ENCODE measurements around the gene CCDC7. TPM values are rescaled to one million over a fixed set of nuclear protein-coding genes. Genes with fewer than 3 reads are reported as not detected.

CCDC7 gene
- total RNA-seq, 1 donor from 2014 or later, result 24.7 TPM

- H3K36me3 ChIP-seq, result no peaks in the 10 kb centered on the region
- no peak for TF ChIP-seq CTCF (IDR thresholded peaks at IDR 0.05; ENCODE audit: borderline replicate concordance)
- peaks cover 36% of the 10 kb centered on the region for H3K4me1 ChIP-seq
- DNase-seq, result no peak
- H3K27me3 ChIP-seq (ENCODE audit: low read depth), result no peaks in the 10 kb centered on the region
- no peak overlapping the region for H3K4me3 ChIP-seq
- intact Hi-C loops (cut with micrococcal nuclease), result no loop called here
- no peaks in the 10 kb centered on the region for H3K9me3 ChIP-seq (replicated peaks)
- peak overlapping the region; percentile 49 for H3K27ac ChIP-seq (replicated peaks)
Observed at GRCh38 chr10:32408690-32409089, 37.2 kb upstream of the CCDC7 start.

GRCh38 chr10:32409741-32410140 lies 36.2 kb upstream of the CCDC7 start:
- Histone ChIP-seq H3K27ac (replicated peaks) (no peak overlapping the region), H3K9me3 (replicated peaks) (no peaks in the 10 kb centered on the region), H3K4me1 (peaks cover 36% of the 10 kb centered on the region), H3K36me3 (no peaks in the 10 kb centered on the region), H3K27me3 (ENCODE audit: low read depth) (no peaks in the 10 kb centered on the region), H3K4me3 (no peak overlapping the region)
- intact Hi-C loops (cut with micrococcal nuclease), result no loop called here
- no peak for TF ChIP-seq CTCF (IDR thresholded peaks at IDR 0.05; ENCODE audit: borderline replicate concordance)
- DNase-seq, result no peak

GRCh38 chr10:32410569-32410968 lies 35.4 kb upstream of the CCDC7 start:
- TF ChIP-seq CTCF (IDR thresholded peaks at IDR 0.05; ENCODE audit: borderline replicate concordance), result no peak
- no peak for DNase-seq
- Histone ChIP-seq H3K9me3 (replicated peaks) (no peaks in the 10 kb centered on the region), H3K27ac (replicated peaks) (no peak overlapping the region), H3K4me1 (peaks cover 36% of the 10 kb centered on the region), H3K4me3 (no peak overlapping the region), H3K36me3 (no peaks in the 10 kb centered on the region), H3K27me3 (ENCODE audit: low read depth) (no peaks in the 10 kb centered on the region)
- intact Hi-C loops (cut with micrococcal nuclease), result no loop called here

DNA sequence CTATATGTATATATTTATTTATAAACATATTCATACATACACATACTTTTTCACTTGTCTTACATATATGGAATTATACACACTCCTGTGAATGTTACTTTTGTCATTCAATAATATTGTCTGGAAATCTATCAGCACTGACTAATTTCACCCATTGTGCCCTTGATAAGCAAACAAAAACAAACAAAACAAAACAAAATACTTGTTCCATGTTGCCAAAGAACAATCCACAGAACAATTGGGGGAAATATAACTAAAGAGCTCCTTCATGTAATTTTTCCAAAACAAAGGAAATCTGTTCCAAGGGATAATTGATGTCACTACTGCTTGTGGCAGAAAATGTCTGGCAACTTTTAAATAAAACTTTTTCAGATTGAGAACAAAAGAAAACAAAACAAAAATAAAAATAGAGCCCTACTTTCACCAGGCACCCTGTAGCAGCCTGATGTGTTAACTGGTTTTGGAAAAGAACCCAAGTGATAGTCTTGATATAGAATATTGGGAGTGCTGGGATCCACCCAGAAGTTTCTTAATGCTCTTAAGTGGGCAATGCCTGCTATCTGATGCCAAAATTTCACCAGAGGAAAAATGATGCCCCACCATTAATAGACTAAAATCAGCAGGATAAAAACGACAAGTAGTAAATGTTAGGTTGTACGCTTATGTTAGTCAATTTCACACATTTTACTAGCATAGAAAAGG lies 34.0 kb upstream of the CCDC7 start:
- TF ChIP-seq CTCF (IDR thresholded peaks at IDR 0.05; ENCODE audit: borderline replicate concordance), result no peak
- intact Hi-C loops (cut with micrococcal nuclease), result no loop called here
- Histone ChIP-seq H3K4me3 (peak overlapping the region; percentile 22), H3K4me1 (peaks cover 36% of the 10 kb centered on the region), H3K27ac (replicated peaks) (peak overlapping the region; percentile 74), H3K27me3 (ENCODE audit: low read depth) (no peaks in the 10 kb centered on the region), H3K9me3 (replicated peaks) (no peaks in the 10 kb centered on the region), H3K36me3 (no peaks in the 10 kb centered on the region)
- DNase-seq, result no peak

DNA sequence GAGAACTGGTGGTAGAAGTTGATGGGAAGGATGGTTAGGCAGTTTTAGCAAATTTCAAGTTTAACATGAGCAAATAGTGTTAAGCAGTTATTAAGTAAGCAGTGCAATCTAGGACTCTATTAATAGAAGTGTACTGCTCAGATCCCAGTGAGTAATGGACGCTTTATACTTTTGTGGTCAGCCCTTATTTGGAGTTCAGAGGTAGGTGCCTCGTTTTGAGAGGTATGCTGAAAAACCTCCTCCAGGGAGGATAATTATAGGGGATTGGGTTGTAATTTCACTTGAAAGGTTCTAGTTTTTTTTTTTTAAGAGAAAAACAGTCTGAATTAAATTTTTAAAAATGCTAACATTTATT lies 33.5 kb upstream of the CCDC7 start:
- H3K4me3 ChIP-seq, result peak overlapping the region; percentile 22

More for the DNA sequence above, 33.5 kb upstream of the CCDC7 start:
- Histone ChIP-seq H3K27me3 (ENCODE audit: low read depth) (no peaks in the 10 kb centered on the region), H3K4me1 (peaks cover 39% of the 10 kb centered on the region), H3K9me3 (replicated peaks) (no peaks in the 10 kb centered on the region), H3K36me3 (no peaks in the 10 kb centered on the region), H3K27ac (replicated peaks) (peak overlapping the region; percentile 74)
- TF ChIP-seq CTCF (IDR thresholded peaks at IDR 0.05; ENCODE audit: borderline replicate concordance), result no peak
- DNase-seq, result no peak
- intact Hi-C loops (cut with micrococcal nuclease), result no loop called here
